IMR-90 (cell line): ENCODE data around the gene FBXW4. TPM values are rescaled to one million over a fixed set of nuclear protein-coding genes. Genes with fewer than 3 reads are reported as not detected.

Source experiments
- ATAC-seq: fragments of 200-7000 bp; cut with Tn5 transposase; 2 replicates; pipeline ENCODE4 v1.9.1; 2020; ENCODE audit warnings: low read depth, mild to moderate bottlenecking, moderate library complexity
- BruUV-seq: library from RNA; stranded (reverse); fragments of 400-500 nt; replicated peaks from 2 replicates; lab custom pipeline; 2021; lab: Mats Ljungman, UMichigan
- CTCF ChIA-PET: fragments of 300-600 bp; formaldehyde crosslinking; extraction: SDS; loops from one replicate; lab custom pipeline; 2021; ENCODE audit warnings: antibody characterized with exemption; lab: Yijun Ruan, JAX
- POLR2A ChIA-PET: fragments of 300-600 bp; sonication (Branson Sonifier 250); formaldehyde crosslinking; loops from one replicate; lab custom pipeline; 2022; ENCODE audit warnings: antibody characterized with exemption; ENCODE audit not compliant: unreplicated experiment; lab: Charles Lee
- DNase-seq: peaks from one replicate; pipeline ENCODE4 v3.0.0; 2013
- H2AFZ ChIP-seq: replicated peaks from 2 replicates; pipeline ENCODE3; 2013; ENCODE audit warnings: low read length, mild to moderate bottlenecking; ENCODE audit not compliant: poor library complexity
- H2AK5ac ChIP-seq: 2 replicates; pipeline ENCODE4 v1.6.1; 2013; ENCODE audit warnings: low read depth, low read length, inconsistent platforms
- H2AK9ac ChIP-seq: replicated peaks from 2 replicates; pipeline ENCODE3; 2013; ENCODE audit warnings: mild to moderate bottlenecking, low read depth, low read length, moderate library complexity; ENCODE audit not compliant: poor library complexity
- H2BK120ac ChIP-seq: 2 replicates; pipeline ENCODE4 v1.6.1; 2013; ENCODE audit warnings: low read depth, low read length, inconsistent platforms
- H2BK15ac ChIP-seq: 3 replicates; pipeline ENCODE4 v1.6.1; 2013; ENCODE audit warnings: low read depth, low read length, inconsistent platforms
- H2BK20ac ChIP-seq: 2 replicates; pipeline ENCODE4 v1.6.1; 2013; ENCODE audit warnings: low read depth, mild to moderate bottlenecking, inconsistent platforms, low read length, moderate library complexity
- H2BK5ac ChIP-seq: 2 replicates; pipeline ENCODE4 v1.6.1; 2013; ENCODE audit warnings: mild to moderate bottlenecking, low read depth, low read length, inconsistent platforms; ENCODE audit not compliant: poor library complexity, severe bottlenecking
- H3K14ac ChIP-seq: replicated peaks from 2 replicates; pipeline ENCODE4 v1.6.1; 2013; ENCODE audit warnings: low read depth, low read length, inconsistent platforms
- H3K18ac ChIP-seq: 2 replicates; pipeline ENCODE4 v1.6.1; 2013; ENCODE audit warnings: low read depth, low read length, control low read depth
- H3K23ac ChIP-seq: 2 replicates; pipeline ENCODE4 v1.6.1; 2013; ENCODE audit warnings: low read depth, low read length, inconsistent platforms
- H3K27ac ChIP-seq: 2 replicates; pipeline ENCODE4 v1.5.1; 2013; ENCODE audit warnings: mild to moderate bottlenecking, control low read depth, low read length; ENCODE audit not compliant: insufficient read depth
- H3K27me3 ChIP-seq: 2 replicates; pipeline ENCODE4 v1.6.1; 2013; ENCODE audit warnings: low read length; ENCODE audit not compliant: control insufficient read depth, insufficient read depth
- H3K36me3 ChIP-seq: 2 replicates; pipeline ENCODE4 v1.6.1; 2013; ENCODE audit warnings: low read length, mixed read lengths; ENCODE audit not compliant: control insufficient read depth, insufficient read depth
- H3K4ac ChIP-seq: 2 replicates; pipeline ENCODE4 v1.6.1; 2013; ENCODE audit warnings: low read depth, low read length, inconsistent platforms
- H3K4me1 ChIP-seq: 2 replicates; pipeline ENCODE4 v1.6.1; 2013; ENCODE audit warnings: low read length, mixed read lengths; ENCODE audit not compliant: control insufficient read depth, insufficient read depth
- H3K4me2 ChIP-seq: 2 replicates; pipeline ENCODE4 v1.6.1; 2013; ENCODE audit warnings: low read depth, mild to moderate bottlenecking, control low read depth, low read length, moderate library complexity
- H3K4me3 ChIP-seq: 2 replicates; pipeline ENCODE4 v1.5.1; 2013; ENCODE audit warnings: low read depth, mild to moderate bottlenecking, control low read depth, low read length, moderate library complexity; ENCODE audit not compliant: insufficient read depth
- H3K56ac ChIP-seq: 2 replicates; pipeline ENCODE4 v1.6.1; 2013; ENCODE audit warnings: low read length, inconsistent platforms; ENCODE audit not compliant: insufficient read depth; ENCODE audit errors: extremely low read depth
- H3K79me1 ChIP-seq, 2 experiments: 2 replicates each; pipeline ENCODE4 v1.6.1; 2013; ENCODE audit warnings: low read length in 2 of 2, inconsistent platforms in 1 of 2, low read depth in 1 of 2
- H3K9ac ChIP-seq: 2 replicates; pipeline ENCODE4 v1.6.1; 2013; ENCODE audit warnings: low read depth, low read length, control low read depth
- H3K9me1 ChIP-seq: 2 replicates; pipeline ENCODE4 v1.6.1; 2013; ENCODE audit warnings: low read length, inconsistent platforms; ENCODE audit not compliant: insufficient read depth
- H3K9me3 ChIP-seq: 2 replicates; pipeline ENCODE4 v1.6.1; 2013; ENCODE audit warnings: low read length; ENCODE audit not compliant: control insufficient read depth, insufficient read depth
- H4K20me1 ChIP-seq: 2 replicates; pipeline ENCODE4 v1.6.1; 2013; ENCODE audit warnings: low read length, inconsistent platforms; ENCODE audit not compliant: insufficient read depth
- H4K5ac ChIP-seq: 2 replicates; pipeline ENCODE4 v1.6.1; 2013; ENCODE audit warnings: mild to moderate bottlenecking, low read depth, low read length, control low read depth
- H4K8ac ChIP-seq, 2 experiments: 2 replicates each; pipeline ENCODE4 v1.6.1; 2013; ENCODE audit warnings: low read depth in 2 of 2, low read length in 2 of 2, control low read depth in 1 of 2, inconsistent platforms in 1 of 2
- H4K91ac ChIP-seq: 2 replicates; pipeline ENCODE4 v1.6.1; 2013; ENCODE audit warnings: low read depth, low read length, inconsistent platforms; ENCODE audit not compliant: insufficient read depth
- BHLHE40 ChIP-seq: fragments of 150-350 bp; IDR thresholded peaks from 2 replicates; pipeline ENCODE4 v1.6.1; 2016; ENCODE audit warnings: mild to moderate bottlenecking, low read depth, low read length
- CEBPB ChIP-seq: IDR thresholded peaks from 2 replicates; pipeline ENCODE4 v1.6.1; 2012; ENCODE audit warnings: low read depth, low read length, improper control_type of control experiment
- MAFK ChIP-seq: IDR thresholded peaks from 2 replicates; pipeline ENCODE4 v1.6.1; 2012; ENCODE audit warnings: low read depth, low read length, improper control_type of control experiment
- MAZ ChIP-seq: IDR thresholded peaks from 2 replicates; pipeline ENCODE4 v1.6.1; 2012; ENCODE audit warnings: low read depth, mild to moderate bottlenecking, low read length, improper control_type of control experiment, moderate library complexity, borderline replicate concordance
- MXI1 ChIP-seq: IDR thresholded peaks from 2 replicates; pipeline ENCODE4 v1.6.1; 2012; ENCODE audit warnings: low read depth, mild to moderate bottlenecking, low read length, moderate library complexity, borderline replicate concordance
- RAD21 ChIP-seq: IDR thresholded peaks from 2 replicates; pipeline ENCODE4 v1.6.1; 2012; ENCODE audit warnings: low read length, improper control_type of control experiment
- RCOR1 ChIP-seq: IDR thresholded peaks from 2 replicates; pipeline ENCODE4 v1.6.1; 2012; ENCODE audit warnings: mild to moderate bottlenecking, low read length, improper control_type of control experiment; ENCODE audit not compliant: insufficient replicate concordance
- RFX5 ChIP-seq: IDR thresholded peaks from 2 replicates; pipeline ENCODE4 v1.8.0; 2012; ENCODE audit warnings: low read depth, mild to moderate bottlenecking, low read length, moderate library complexity
- WGBS, 2 experiments: methylation state at CpG; one replicate each; pipeline versions ENCODE4 v1.1.5 to v1.1.7; 2013; ENCODE audit warnings: missing lambda C conversion rate in 2 of 2; ENCODE audit not compliant: insufficient read length in 1 of 2; ENCODE audit errors: extremely low coverage in 2 of 2; 5-methylcytosine and 5-hydroxymethylcytosine counted together
- dilution Hi-C: fragments of 300-500 bp; cut with HindIII; formaldehyde crosslinking; loops from one replicate; pipeline ENCODE4 v1.14.3; 2018; ENCODE audit warnings: low sequenced_read_pairs; ENCODE audit not compliant: unreplicated experiment
- in situ Hi-C: fragments of 300-500 bp; cut with MboI; formaldehyde crosslinking; loops from 3 replicates; pipeline ENCODE4 v1.14.3; 2019; ENCODE audit warnings: low sequenced_read_pairs, inconsistent platforms, mixed read lengths
- intact Hi-C: fragments of 100-400 bp; cut with micrococcal nuclease; formaldehyde crosslinking; loops from 2 replicates; pipeline ENCODE4 v1.10.0; 2022
- polyA plus RNA-seq, 3 experiments: library from polyadenylated mRNA; depleted of rRNA; stranded (reverse); fragments of >200 nt; gene quantifications; 2 replicates each; pipeline ENCODE4 v1.2.3, GENCODE V29; 2012; ENCODE audit warnings: low replicate concordance in 1 of 3
- total RNA-seq: library from RNA; depleted of rRNA; stranded (reverse); fragments of >200 nt; gene quantifications from 2 replicates; pipeline ENCODE4 v1.2.3, GENCODE V29; 2012
- TF ChIP-seq, protein P1 (sequence below): fragments of 150-350 bp; IDR thresholded peaks from 2 replicates; pipeline ENCODE4 v1.6.1; 2017; ENCODE audit warnings: mild to moderate bottlenecking, antibody characterized with exemption, low read length, low read depth

Gene FBXW4
- total and polyA plus RNA-seq, 2 of the 4 experiments (the other 2 are of a cell fraction): 19.3 to 26.7 TPM

- Histone ChIP-seq H3K27me3 (peaks cover 3% of the 10 kb centered on the region; the same call in 1 of the 2 replicates), H3K23ac (no peak overlapping the region), H3K56ac (no peak overlapping the region), H3K36me3 (no peaks in the 10 kb centered on the region), H3K18ac (no peak overlapping the region), H3K9me1 (no peaks in the 10 kb centered on the region), H3K4me1 (peaks cover 6% of the 10 kb centered on the region), H4K20me1 (no peaks in the 10 kb centered on the region), H3K4ac (no peak overlapping the region), H3K4me2 (no peak overlapping the region), H3K79me1 (no peaks in the 10 kb centered on the region), H3K9me3 (no peaks in the 10 kb centered on the region), H4K8ac (no peak overlapping the region), H4K91ac (no peak overlapping the region), H2BK15ac (no peak overlapping the region), H3K14ac (no peak overlapping the region), H2BK20ac (no peak overlapping the region), H2BK5ac (no peak overlapping the region), H2AFZ (no peak overlapping the region), H3K4me3 (no peak overlapping the region), H2BK120ac (no peak overlapping the region), H3K27ac (no peak overlapping the region), H2AK5ac (no peak overlapping the region), H3K9ac (no peak overlapping the region), H4K5ac (no peak overlapping the region), H2AK9ac (no peak overlapping the region)
- WGBS, 2 experiments: no CpG with 5 or more reads among the region's 2 CpGs
- in situ Hi-C loops: no loop called here
- BruUV-seq: no TSS peak
- dilution Hi-C loops: no loop called here
- intact Hi-C loops: no loop called here
- ChIA-PET CTCF (interaction anchor here (1.0 kb wide), 1 partner anchor 9 kb away, joined by 3 read pairs; no protein-coding TSS in a partner anchor), POLR2A (no interaction called here)
- TF ChIP-seq MAFK (no peak), CEBPB (no peak), RFX5 (no peak), BHLHE40 (no peak), RAD21 (no peak), MXI1 (no peak), MAZ (no peak), RCOR1 (no peak)
- TF ChIP-seq, protein P1, sequence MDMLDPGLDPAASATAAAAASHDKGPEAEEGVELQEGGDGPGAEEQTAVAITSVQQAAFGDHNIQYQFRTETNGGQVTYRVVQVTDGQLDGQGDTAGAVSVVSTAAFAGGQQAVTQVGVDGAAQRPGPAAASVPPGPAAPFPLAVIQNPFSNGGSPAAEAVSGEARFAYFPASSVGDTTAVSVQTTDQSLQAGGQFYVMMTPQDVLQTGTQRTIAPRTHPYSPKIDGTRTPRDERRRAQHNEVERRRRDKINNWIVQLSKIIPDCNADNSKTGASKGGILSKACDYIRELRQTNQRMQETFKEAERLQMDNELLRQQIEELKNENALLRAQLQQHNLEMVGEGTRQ: no peak
- DNase-seq (no peak), ATAC-seq (no peak)
Observed at GRCh38 chr10:101708870-101709269, 13.9 kb upstream of the FBXW4 start.
